Measurements from ENCODE around the gene FSIP2.

The FSIP2 gene

GRCh38 chr2:185745864-185746859 lies 7.6 kb downstream of the FSIP2 start:
- TF ChIP-seq CTCF (IDR thresholded peaks at IDR 0.05; ENCODE audit: low read depth, low read length, missing control alignments): no peak
- DNase-seq (ENCODE audit: extremely low read depth, low read depth): no peak
- no peak overlapping the region for H3K4me3 ChIP-seq (replicated peaks; ENCODE audit: low read depth, low read length)

GRCh38 chr2:185757356-185757755 lies 18.8 kb downstream of the FSIP2 start:
- DNase-seq (ENCODE audit: extremely low read depth, low read depth): no peak
- no peak overlapping the region for H3K4me3 ChIP-seq (replicated peaks; ENCODE audit: low read depth, low read length)
- no peak for TF ChIP-seq CTCF (IDR thresholded peaks at IDR 0.05; ENCODE audit: low read depth, low read length, missing control alignments)

- H3K4me3 ChIP-seq (replicated peaks; ENCODE audit: low read depth, low read length): no peak overlapping the region
- DNase-seq (ENCODE audit: extremely low read depth, low read depth): no peak
- no peak for TF ChIP-seq CTCF (IDR thresholded peaks at IDR 0.05; ENCODE audit: low read depth, low read length, missing control alignments)
These were observed 32.8 kb downstream of the FSIP2 start for GRCh38 chr2:185771396-185771795.

GRCh38 chr2:185780890-185781289 lies 42.3 kb downstream of the FSIP2 start:
- TF ChIP-seq CTCF (IDR thresholded peaks at IDR 0.05; ENCODE audit: low read depth, low read length, missing control alignments): no peak
- no peak overlapping the region for H3K4me3 ChIP-seq (replicated peaks; ENCODE audit: low read depth, low read length)
- no peak for DNase-seq (ENCODE audit: extremely low read depth, low read depth)

GRCh38 chr2:185782223-185782769 lies 43.7 kb downstream of the FSIP2 start:
- no peak for TF ChIP-seq CTCF (IDR thresholded peaks at IDR 0.05; ENCODE audit: low read depth, low read length, missing control alignments)
- H3K4me3 ChIP-seq (replicated peaks; ENCODE audit: low read depth, low read length): no peak overlapping the region
- no peak for DNase-seq (ENCODE audit: extremely low read depth, low read depth)

- no peak for DNase-seq (ENCODE audit: extremely low read depth, low read depth)
- H3K4me3 ChIP-seq (replicated peaks; ENCODE audit: low read depth, low read length): no peak overlapping the region
- TF ChIP-seq CTCF (IDR thresholded peaks at IDR 0.05; ENCODE audit: low read depth, low read length, missing control alignments): no peak
These were observed 46.6 kb downstream of the FSIP2 start for GRCh38 chr2:185785156-185785555.

All from HFF-Myc (cell line).